GM12874 (cell line): ENCODE measurements around the gene ALDH3A1.
A peak's percentile ranks its signal among the peaks of the same experiment; 100 is the strongest.

Experiments
- CTCF ChIP-seq: IDR thresholded peaks from 2 replicates; pipeline ENCODE4 v1.5.1; 2011; ENCODE audit warnings: low read depth, mild to moderate bottlenecking, control low read depth, low read length, moderate library complexity; ENCODE audit not compliant: insufficient read depth

Gene ALDH3A1

GRCh38 chr17:19716108-19717030 is 31.7 kb downstream of the ALDH3A1 start, which contains the start of gene SLC47A2:
Gene SLC47A2 (minus strand): TSS chr17:19716584. CDS start chr17:19716555, 29 bp downstream.
- TF ChIP-seq CTCF, result no peak

GRCh38 chr17:19714542-19715411 is 33.3 kb downstream of the ALDH3A1 start:
- no peak for TF ChIP-seq CTCF

GRCh38 chr17:19713901-19714361 is 34.2 kb downstream of the ALDH3A1 start:
- TF ChIP-seq CTCF, result no peak

GRCh38 chr17:19713462-19713861 is 34.6 kb downstream of the ALDH3A1 start:
- 0 out of 2 replicates have a peak, but pooled peaks have one; percentile 1 for TF ChIP-seq CTCF

GRCh38 chr17:19712436-19713004 is 35.6 kb downstream of the ALDH3A1 start:
- no peak for TF ChIP-seq CTCF

GRCh38 chr17:19709841-19710240 is 38.3 kb downstream of the ALDH3A1 start:
- TF ChIP-seq CTCF, result no peak
